IPS DF 19.7 (cell line): ENCODE results near the gene CXCL14.

Experiments used
- DNase-seq: peaks from one replicate; pipeline ENCODE4 v3.0.0-alpha.2; 2013; ENCODE audit warnings: low read depth, low spot score

CXCL14 gene

GRCh38 chr5:135567661-135568060, 11.1 kb downstream of the CXCL14 start:
- DNase-seq, result no peak

GRCh38 chr5:135566422-135567400, 12.1 kb downstream of the CXCL14 start:
- no peak for DNase-seq

- no peak for DNase-seq
Measured at GRCh38 chr5:135565725-135566421, 12.9 kb downstream of the CXCL14 start.

- DNase-seq, result no peak
Measured at GRCh38 chr5:135565266-135565665, 13.5 kb downstream of the CXCL14 start.

- no peak for DNase-seq
Measured at GRCh38 chr5:135564331-135564730, 14.5 kb downstream of the CXCL14 start.

GRCh38 chr5:135561266-135561665, 17.5 kb downstream of the CXCL14 start:
- no peak for DNase-seq

- no peak for DNase-seq
Measured at GRCh38 chr5:135560858-135561257, 17.9 kb downstream of the CXCL14 start.

GRCh38 chr5:135559354-135559753, 19.4 kb downstream of the CXCL14 start:
- no peak for DNase-seq

- no peak for DNase-seq
Measured at GRCh38 chr5:135557076-135557838, 21.5 kb downstream of the CXCL14 start.

- DNase-seq, result no peak
Measured at GRCh38 chr5:135556620-135557019, 22.2 kb downstream of the CXCL14 start.

GRCh38 chr5:135555530-135555929, 23.3 kb downstream of the CXCL14 start:
- no peak for DNase-seq

- DNase-seq, result no peak
Measured at GRCh38 chr5:135553688-135554462, 24.9 kb downstream of the CXCL14 start.

GRCh38 chr5:135551593-135552447, 27.0 kb downstream of the CXCL14 start:
- no peak for DNase-seq

GRCh38 chr5:135549413-135549812, 29.4 kb downstream of the CXCL14 start:
- no peak for DNase-seq

GRCh38 chr5:135547590-135548254, 31.1 kb downstream of the CXCL14 start:
- no peak for DNase-seq

- DNase-seq, result no peak
Measured at GRCh38 chr5:135546912-135547311, 31.9 kb downstream of the CXCL14 start.

GRCh38 chr5:135546101-135546500, 32.7 kb downstream of the CXCL14 start:
- DNase-seq, result no peak

GRCh38 chr5:135545099-135545498, 33.7 kb downstream of the CXCL14 start:
- no peak for DNase-seq

GRCh38 chr5:135543485-135544304, 35.1 kb downstream of the CXCL14 start:
- no peak for DNase-seq
